ENCODE data around the gene MATN1. TPM values are rescaled to one million over a fixed set of nuclear protein-coding genes. Genes with fewer than 3 reads are reported as not detected.

Gene MATN1
- total RNA-seq, 2 donors from 2014 or later = not detected

GRCh38 chr1:30721812-30722537 lies 1.4 kb downstream of the MATN1 start:
- H3K9me3 Mint-ChIP-seq = peaks cover 4% of the 10 kb centered on the region
- no peak for DNase-seq
- H3K27me3 Mint-ChIP-seq (ENCODE audit: insufficient read depth) = no peaks in the 10 kb centered on the region
- H3K9me3 ChIP-seq (ENCODE audit: control insufficient read depth, low read length) = no peaks in the 10 kb centered on the region
- H3K27me3 ChIP-seq (ENCODE audit: control insufficient read depth, insufficient read depth, low read length, poor library complexity, severe bottlenecking) = no peaks in the 10 kb centered on the region
- H3K36me3 ChIP-seq (ENCODE audit: control insufficient read depth, insufficient read depth, low read length) = no peaks in the 10 kb centered on the region
- no peak overlapping the region for H3K4me3 Mint-ChIP-seq
- H3K36me3 Mint-ChIP-seq (ENCODE audit: low read depth) = no peaks in the 10 kb centered on the region
- H3K9ac ChIP-seq (ENCODE audit: extremely low read depth, low read length, poor library complexity, severe bottlenecking) = no peak overlapping the region
- 90 to 93% methylated on average over 8 to 9 of the region's 9 CpGs for WGBS, 2 experiments (ENCODE audit: insufficient coverage in 1 of 2, insufficient read length in 1 of 2)
- H3K27ac ChIP-seq (ENCODE audit: low read depth, low read length) = no peak overlapping the region
- no peak overlapping the region for H3K27ac Mint-ChIP-seq
- H3K4me1 Mint-ChIP-seq = no peaks in the 10 kb centered on the region
- TF ChIP-seq, protein P1, sequence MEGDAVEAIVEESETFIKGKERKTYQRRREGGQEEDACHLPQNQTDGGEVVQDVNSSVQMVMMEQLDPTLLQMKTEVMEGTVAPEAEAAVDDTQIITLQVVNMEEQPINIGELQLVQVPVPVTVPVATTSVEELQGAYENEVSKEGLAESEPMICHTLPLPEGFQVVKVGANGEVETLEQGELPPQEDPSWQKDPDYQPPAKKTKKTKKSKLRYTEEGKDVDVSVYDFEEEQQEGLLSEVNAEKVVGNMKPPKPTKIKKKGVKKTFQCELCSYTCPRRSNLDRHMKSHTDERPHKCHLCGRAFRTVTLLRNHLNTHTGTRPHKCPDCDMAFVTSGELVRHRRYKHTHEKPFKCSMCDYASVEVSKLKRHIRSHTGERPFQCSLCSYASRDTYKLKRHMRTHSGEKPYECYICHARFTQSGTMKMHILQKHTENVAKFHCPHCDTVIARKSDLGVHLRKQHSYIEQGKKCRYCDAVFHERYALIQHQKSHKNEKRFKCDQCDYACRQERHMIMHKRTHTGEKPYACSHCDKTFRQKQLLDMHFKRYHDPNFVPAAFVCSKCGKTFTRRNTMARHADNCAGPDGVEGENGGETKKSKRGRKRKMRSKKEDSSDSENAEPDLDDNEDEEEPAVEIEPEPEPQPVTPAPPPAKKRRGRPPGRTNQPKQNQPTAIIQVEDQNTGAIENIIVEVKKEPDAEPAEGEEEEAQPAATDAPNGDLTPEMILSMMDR (conservative IDR thresholded peaks at IDR 0.05) = peak; percentile 33
- H3K4me1 ChIP-seq (ENCODE audit: control insufficient read depth, insufficient read depth, low read length) = no peaks in the 10 kb centered on the region
- no peak overlapping the region for H3K4me3 ChIP-seq (ENCODE audit: low read length)

DNA sequence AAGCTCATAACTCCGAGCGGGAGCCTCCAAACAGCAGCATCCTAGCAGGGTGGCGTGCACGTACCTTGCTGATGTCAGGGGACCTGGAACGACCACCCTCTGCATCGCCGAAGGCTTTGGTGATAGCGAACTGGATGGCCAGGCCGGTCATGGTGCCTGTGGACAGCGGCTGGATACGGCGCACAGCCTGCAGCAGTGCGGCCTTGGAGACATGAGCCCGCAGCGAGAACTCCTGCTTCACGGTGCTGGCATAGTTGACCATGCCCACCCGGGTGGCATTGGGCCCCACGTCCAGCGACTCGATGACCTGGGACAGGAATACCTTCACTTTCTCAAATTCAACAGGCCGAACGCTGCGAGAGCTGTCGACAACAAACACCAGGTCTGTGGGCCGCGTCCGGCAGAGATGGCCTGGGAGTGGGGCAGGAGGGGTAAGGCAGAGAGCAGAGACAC lies 2.0 kb downstream of the MATN1 start:
- no peaks in the 10 kb centered on the region for H3K27me3 ChIP-seq (ENCODE audit: control insufficient read depth, insufficient read depth, low read length, poor library complexity, severe bottlenecking)
- H3K9me3 ChIP-seq (ENCODE audit: control insufficient read depth, low read length) = no peaks in the 10 kb centered on the region
- DNase-seq = no peak
- Mint-ChIP-seq H3K9me3 (peaks cover 7% of the 10 kb centered on the region), H3K36me3 (ENCODE audit: low read depth) (no peaks in the 10 kb centered on the region), H3K27ac (no peak overlapping the region), H3K27me3 (ENCODE audit: insufficient read depth) (peaks cover 4% of the 10 kb centered on the region), H3K4me1 (no peaks in the 10 kb centered on the region), H3K4me3 (no peak overlapping the region)
- H3K4me3 ChIP-seq (ENCODE audit: low read length) = no peak overlapping the region
- H3K36me3 ChIP-seq (ENCODE audit: control insufficient read depth, insufficient read depth, low read length) = no peaks in the 10 kb centered on the region
- no peak overlapping the region for H3K27ac ChIP-seq (ENCODE audit: low read depth, low read length)
- H3K9ac ChIP-seq (ENCODE audit: extremely low read depth, low read length, poor library complexity, severe bottlenecking) = no peak overlapping the region
- no peaks in the 10 kb centered on the region for H3K4me1 ChIP-seq (ENCODE audit: control insufficient read depth, insufficient read depth, low read length)
- 95% methylated on average over 19 to 27 of the region's 27 CpGs for WGBS, 2 experiments (ENCODE audit: insufficient coverage in 1 of 2, insufficient read length in 1 of 2)
- TF ChIP-seq, protein P1 (conservative IDR thresholded peaks at IDR 0.05) = no peak

DNA sequence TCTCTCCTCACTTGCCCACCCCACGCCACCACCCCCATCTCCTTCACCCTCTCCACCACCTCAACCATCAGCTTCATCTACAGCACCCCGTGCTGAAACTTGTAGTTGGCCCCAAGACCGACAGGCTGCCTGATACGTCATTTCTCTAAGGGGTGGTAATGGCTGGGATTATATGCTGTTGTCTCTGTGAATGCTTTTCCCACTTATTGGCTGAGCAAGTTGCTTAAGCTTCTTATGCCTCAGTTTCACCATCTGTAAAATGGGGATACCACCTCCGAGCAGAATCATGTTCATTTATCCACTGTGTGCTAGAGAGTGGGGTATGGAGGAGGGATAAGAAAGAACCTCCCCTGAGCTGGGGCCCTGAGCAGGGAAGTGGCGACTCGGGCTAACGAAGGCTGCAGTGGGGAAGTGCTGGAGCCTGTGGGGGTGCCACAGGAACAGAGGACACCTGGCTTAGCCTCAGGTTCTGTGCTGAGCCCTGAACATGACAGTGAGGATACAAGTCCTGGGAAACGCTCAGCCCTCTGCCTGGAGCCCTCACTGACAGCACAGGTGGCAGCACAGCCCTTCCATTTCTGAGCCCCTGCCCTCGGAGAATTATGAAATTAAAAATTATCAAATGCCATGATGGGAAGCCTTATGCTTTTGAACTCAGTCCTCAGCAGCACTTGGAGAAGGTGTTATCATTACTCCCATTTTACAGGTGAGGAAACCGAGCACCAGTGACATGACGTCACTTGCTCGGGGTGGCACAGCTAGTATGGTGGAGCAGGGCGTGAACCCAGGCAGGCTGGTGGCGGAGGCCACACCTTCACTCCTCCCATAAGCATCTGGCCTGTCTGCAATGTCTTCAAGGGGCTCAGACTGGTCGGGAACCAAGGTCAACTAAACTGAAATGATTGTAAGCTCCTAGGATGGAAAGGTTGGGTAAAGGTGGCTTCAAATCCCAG lies 2.8 kb downstream of the MATN1 start:
- H3K27ac Mint-ChIP-seq = no peak overlapping the region
- Histone ChIP-seq H3K9ac (ENCODE audit: extremely low read depth, low read length, poor library complexity, severe bottlenecking) (no peak overlapping the region), H3K27me3 (ENCODE audit: control insufficient read depth, insufficient read depth, low read length, poor library complexity, severe bottlenecking) (no peaks in the 10 kb centered on the region), H3K4me1 (ENCODE audit: control insufficient read depth, insufficient read depth, low read length) (no peaks in the 10 kb centered on the region), H3K36me3 (ENCODE audit: control insufficient read depth, insufficient read depth, low read length) (no peaks in the 10 kb centered on the region), H3K9me3 (ENCODE audit: control insufficient read depth, low read length) (peaks cover 7% of the 10 kb centered on the region), H3K4me3 (ENCODE audit: low read length) (no peak overlapping the region), H3K27ac (ENCODE audit: low read depth, low read length) (no peak overlapping the region)
- no peaks in the 10 kb centered on the region for H3K4me1 Mint-ChIP-seq
- TF ChIP-seq, protein P1 (conservative IDR thresholded peaks at IDR 0.05) = no peak
- H3K4me3 Mint-ChIP-seq = no peak overlapping the region
- H3K27me3 Mint-ChIP-seq (ENCODE audit: insufficient read depth) = peaks cover 4% of the 10 kb centered on the region
- H3K9me3 Mint-ChIP-seq = peaks cover 15% of the 10 kb centered on the region
- no peaks in the 10 kb centered on the region for H3K36me3 Mint-ChIP-seq (ENCODE audit: low read depth)
- DNase-seq = no peak
- 93 to 97% methylated on average over 8 to 16 of the region's 16 CpGs for WGBS, 2 experiments (ENCODE audit: insufficient coverage in 1 of 2, insufficient read length in 1 of 2)
